Liver (tissue), 3 donors: Measurements from ENCODE around the gene WDR48.

ENCODE experiments used
- EGR1 ChIP-seq, 2 donors: IDR thresholded peaks; 2 replicates each; pipeline ENCODE4 v1.6.1; 2016 to 2018; ENCODE audit warnings: antibody characterized with exemption in 2 of 2, low read depth in 2 of 2
- TAF1 ChIP-seq: conservative IDR thresholded peaks from 2 replicates; pipeline ENCODE4 v1.6.1; 2016; ENCODE audit warnings: antibody characterized with exemption, mild to moderate bottlenecking
- TF ChIP-seq, protein P1 (sequence below): fragments of 150-350 bp; IDR thresholded peaks from 2 replicates; pipeline ENCODE4 v1.5.1; 2017; ENCODE audit warnings: improper control_type of control experiment, low read depth, low read length; ENCODE audit not compliant: missing input control
- TF ChIP-seq, protein P2 (sequence below): IDR thresholded peaks from 2 replicates; pipeline ENCODE4 v1.6.1; 2016; ENCODE audit warnings: antibody characterized with exemption, mild to moderate bottlenecking
- donor health status: healthy.
- donor health status: healthy.

DNA sequence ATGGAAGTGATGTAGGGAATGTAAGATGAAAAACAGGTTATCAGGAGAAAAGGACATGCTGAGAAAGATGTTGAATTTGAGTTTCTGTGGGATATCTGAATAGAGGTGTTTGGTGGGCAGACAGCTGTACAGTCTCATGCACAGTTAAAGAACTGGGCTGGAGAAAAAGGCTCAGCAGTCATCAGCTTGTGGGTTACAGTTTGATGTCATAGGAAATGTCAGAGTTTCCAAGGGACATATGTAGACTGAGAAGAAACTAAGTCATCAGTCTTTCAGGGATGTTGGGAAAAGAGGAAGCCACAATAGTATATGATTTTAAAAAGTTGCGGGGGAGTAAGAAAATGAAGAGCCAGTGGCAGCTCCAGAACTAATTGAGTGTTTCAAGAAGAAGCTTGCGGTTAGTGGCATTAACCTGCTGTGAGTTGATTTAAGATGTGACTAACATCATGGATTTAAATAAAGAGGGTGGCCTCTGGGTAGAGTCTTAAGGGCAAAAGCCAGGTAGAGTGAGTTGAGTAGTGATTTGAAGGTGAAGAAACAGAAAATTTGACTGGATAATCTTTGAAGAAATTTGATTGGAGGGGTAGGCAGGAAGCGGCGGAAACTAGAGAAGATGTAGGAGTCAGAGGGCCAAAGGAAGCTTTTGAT is 31.0 kb downstream of the WDR48 start:
- TF ChIP-seq, protein P1, sequence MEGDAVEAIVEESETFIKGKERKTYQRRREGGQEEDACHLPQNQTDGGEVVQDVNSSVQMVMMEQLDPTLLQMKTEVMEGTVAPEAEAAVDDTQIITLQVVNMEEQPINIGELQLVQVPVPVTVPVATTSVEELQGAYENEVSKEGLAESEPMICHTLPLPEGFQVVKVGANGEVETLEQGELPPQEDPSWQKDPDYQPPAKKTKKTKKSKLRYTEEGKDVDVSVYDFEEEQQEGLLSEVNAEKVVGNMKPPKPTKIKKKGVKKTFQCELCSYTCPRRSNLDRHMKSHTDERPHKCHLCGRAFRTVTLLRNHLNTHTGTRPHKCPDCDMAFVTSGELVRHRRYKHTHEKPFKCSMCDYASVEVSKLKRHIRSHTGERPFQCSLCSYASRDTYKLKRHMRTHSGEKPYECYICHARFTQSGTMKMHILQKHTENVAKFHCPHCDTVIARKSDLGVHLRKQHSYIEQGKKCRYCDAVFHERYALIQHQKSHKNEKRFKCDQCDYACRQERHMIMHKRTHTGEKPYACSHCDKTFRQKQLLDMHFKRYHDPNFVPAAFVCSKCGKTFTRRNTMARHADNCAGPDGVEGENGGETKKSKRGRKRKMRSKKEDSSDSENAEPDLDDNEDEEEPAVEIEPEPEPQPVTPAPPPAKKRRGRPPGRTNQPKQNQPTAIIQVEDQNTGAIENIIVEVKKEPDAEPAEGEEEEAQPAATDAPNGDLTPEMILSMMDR: no peak
- TF ChIP-seq TAF1 (no peak), EGR1 (IDR thresholded peaks at IDR 0.05; ENCODE audit: low read depth in 2 of 2) (no peak)
- TF ChIP-seq, protein P2, sequence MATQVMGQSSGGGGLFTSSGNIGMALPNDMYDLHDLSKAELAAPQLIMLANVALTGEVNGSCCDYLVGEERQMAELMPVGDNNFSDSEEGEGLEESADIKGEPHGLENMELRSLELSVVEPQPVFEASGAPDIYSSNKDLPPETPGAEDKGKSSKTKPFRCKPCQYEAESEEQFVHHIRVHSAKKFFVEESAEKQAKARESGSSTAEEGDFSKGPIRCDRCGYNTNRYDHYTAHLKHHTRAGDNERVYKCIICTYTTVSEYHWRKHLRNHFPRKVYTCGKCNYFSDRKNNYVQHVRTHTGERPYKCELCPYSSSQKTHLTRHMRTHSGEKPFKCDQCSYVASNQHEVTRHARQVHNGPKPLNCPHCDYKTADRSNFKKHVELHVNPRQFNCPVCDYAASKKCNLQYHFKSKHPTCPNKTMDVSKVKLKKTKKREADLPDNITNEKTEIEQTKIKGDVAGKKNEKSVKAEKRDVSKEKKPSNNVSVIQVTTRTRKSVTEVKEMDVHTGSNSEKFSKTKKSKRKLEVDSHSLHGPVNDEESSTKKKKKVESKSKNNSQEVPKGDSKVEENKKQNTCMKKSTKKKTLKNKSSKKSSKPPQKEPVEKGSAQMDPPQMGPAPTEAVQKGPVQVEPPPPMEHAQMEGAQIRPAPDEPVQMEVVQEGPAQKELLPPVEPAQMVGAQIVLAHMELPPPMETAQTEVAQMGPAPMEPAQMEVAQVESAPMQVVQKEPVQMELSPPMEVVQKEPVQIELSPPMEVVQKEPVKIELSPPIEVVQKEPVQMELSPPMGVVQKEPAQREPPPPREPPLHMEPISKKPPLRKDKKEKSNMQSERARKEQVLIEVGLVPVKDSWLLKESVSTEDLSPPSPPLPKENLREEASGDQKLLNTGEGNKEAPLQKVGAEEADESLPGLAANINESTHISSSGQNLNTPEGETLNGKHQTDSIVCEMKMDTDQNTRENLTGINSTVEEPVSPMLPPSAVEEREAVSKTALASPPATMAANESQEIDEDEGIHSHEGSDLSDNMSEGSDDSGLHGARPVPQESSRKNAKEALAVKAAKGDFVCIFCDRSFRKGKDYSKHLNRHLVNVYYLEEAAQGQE: no peak
